Kidney epithelial cell (primary cell): ENCODE measurements around the gene LHPP. TPM values are rescaled to one million over a fixed set of nuclear protein-coding genes. Genes with fewer than 3 reads are reported as not detected.

Experiments
- DNase-seq: peaks from one replicate; pipeline ENCODE4 v3.0.0-alpha.2; 2010; ENCODE audit warnings: low read depth
- H3K27me3 ChIP-seq: 2 replicates; pipeline ENCODE4 v1.6.0; 2011; ENCODE audit warnings: low read length; ENCODE audit not compliant: control insufficient read depth, insufficient read depth
- H3K36me3 ChIP-seq: 2 replicates; pipeline ENCODE4 v1.5.1; 2011; ENCODE audit warnings: low read length; ENCODE audit not compliant: control insufficient read depth, insufficient read depth
- H3K4me3 ChIP-seq: 2 replicates; pipeline ENCODE4 v1.5.1; 2011; ENCODE audit warnings: low read depth, mild to moderate bottlenecking, control low read depth, low read length
- CTCF ChIP-seq: IDR thresholded peaks from 2 replicates; pipeline ENCODE4 v1.5.1; 2011; ENCODE audit warnings: mild to moderate bottlenecking, moderate library complexity, low read length, control low read depth, inconsistent platforms; ENCODE audit not compliant: insufficient read depth, poor library complexity, severe bottlenecking
- total RNA-seq: library from RNA; depleted of rRNA; stranded (reverse); fragments of >200 nt; gene quantifications from 2 replicates; pipeline ENCODE4 v1.2.3, GENCODE V29; 2015

Gene LHPP
- total RNA-seq, 1 donor from 2014 or later, result 6.3 TPM

- no peaks in the 10 kb centered on the region for H3K27me3 ChIP-seq
- H3K36me3 ChIP-seq, result no peaks in the 10 kb centered on the region
- no peak for TF ChIP-seq CTCF
- no peak overlapping the region for H3K4me3 ChIP-seq
- DNase-seq, result no peak
Observed at GRCh38 chr10:124505279-124505678, 43.7 kb downstream of the LHPP start.

- Histone ChIP-seq H3K36me3 (no peaks in the 10 kb centered on the region), H3K27me3 (no peaks in the 10 kb centered on the region), H3K4me3 (no peak overlapping the region)
- no peak for DNase-seq
- TF ChIP-seq CTCF, result no peak
Observed at GRCh38 chr10:124508070-124508667, 46.5 kb downstream of the LHPP start.

GRCh38 chr10:124508907-124509454 lies 47.4 kb downstream of the LHPP start:
- DNase-seq, result no peak
- no peaks in the 10 kb centered on the region for H3K27me3 ChIP-seq
- no peak overlapping the region for H3K4me3 ChIP-seq
- TF ChIP-seq CTCF, result no peak
- H3K36me3 ChIP-seq, result no peaks in the 10 kb centered on the region

- no peak for TF ChIP-seq CTCF
- no peak for DNase-seq
- Histone ChIP-seq H3K27me3 (no peaks in the 10 kb centered on the region), H3K4me3 (no peak overlapping the region), H3K36me3 (no peaks in the 10 kb centered on the region)
Observed at GRCh38 chr10:124509880-124510632, 48.4 kb downstream of the LHPP start.

DNA sequence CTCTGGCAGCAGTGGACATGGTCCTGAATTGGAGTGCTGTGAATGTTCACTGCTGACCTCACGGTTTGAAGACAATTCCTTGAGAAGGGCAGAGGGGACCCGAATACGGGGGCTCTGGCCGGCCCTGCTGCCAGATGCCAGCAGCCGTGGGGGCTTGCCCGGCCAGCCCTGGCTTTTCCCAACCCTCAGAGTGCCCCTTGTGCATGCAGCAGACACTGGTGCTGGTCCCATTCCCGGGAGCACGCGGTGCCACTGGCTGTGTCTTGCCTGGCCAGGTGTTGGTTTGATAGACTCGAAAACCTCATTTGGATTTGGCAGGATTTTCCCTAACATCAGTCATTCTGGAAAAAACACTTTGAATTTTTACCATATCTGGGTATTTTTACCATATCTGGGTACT lies 49.1 kb downstream of the LHPP start:
- no peak overlapping the region for H3K4me3 ChIP-seq
- peaks cover 2% of the 10 kb centered on the region for H3K27me3 ChIP-seq
- no peak for TF ChIP-seq CTCF
- H3K36me3 ChIP-seq, result no peaks in the 10 kb centered on the region
- DNase-seq, result no peak
